ENCODE results near the gene COQ10A.
"Not testable (repeated sequence)": the region's sequence is repeated elsewhere in the genome, so short reads cannot be mapped to it uniquely, and the experiment has no call there.

Gene COQ10A

DNA sequence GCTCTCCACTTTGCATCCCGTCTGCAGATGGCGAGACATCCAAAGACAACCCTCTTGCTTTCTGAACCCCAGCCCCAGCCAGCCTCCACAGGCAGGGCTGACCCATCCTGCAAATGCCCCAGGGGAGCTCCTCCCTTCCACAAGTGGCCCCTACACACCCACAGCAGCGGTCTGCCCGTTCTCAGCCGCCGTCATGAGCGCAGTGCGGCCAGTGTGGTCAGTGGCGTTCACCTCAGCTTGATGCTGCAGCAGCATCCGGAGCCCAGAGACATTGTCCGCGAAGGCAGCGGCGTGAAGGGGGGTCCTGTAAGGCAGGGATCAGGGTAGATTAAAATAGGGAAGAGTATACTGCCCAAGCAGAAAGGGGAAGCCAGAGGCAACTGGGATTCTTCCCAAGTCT lies 22.2 kb upstream of the COQ10A start:
- no peak for DNase-seq

DNA sequence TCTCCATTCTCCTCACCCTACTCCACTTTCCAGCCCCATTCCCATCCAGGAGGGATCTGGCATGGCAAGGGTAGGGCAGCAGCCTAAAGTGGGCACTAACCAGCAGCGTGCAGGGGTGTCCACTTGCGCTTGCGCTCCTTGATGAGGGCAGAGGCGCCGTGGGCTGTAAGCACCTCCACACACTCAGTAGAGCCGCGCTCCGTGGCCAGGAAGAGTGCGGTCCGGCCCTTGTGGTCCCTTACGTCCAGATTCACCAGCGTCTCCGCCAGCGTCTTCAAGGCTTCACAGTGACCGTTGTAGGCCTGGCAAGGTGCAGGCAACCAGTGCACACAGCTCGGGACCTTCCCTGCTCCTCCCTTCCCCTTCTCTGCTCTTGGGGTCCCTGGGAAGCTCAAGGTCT lies 18.8 kb upstream of the COQ10A start:
- DNase-seq: no peak

DNA sequence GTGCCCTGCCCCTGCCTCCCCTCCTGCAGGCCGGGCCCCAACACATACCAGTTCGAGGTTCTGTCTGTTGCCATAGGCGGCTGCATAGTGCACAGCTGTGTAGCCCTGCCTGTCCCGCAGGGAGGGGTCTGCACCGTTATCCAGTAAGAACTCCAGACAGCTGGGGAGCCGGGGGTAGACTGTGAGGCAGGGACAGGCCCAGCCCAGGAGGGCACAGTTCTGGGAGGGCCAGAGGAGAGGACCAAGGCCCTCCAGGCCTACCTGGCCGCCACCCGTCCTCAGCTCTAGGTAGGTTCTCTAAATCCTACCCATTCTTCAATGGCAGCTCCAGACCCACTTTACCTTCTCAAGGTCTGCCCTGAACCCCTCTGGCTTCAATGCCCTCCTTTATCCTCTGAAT lies 18.0 kb upstream of the COQ10A start:
- no peak for DNase-seq

DNA sequence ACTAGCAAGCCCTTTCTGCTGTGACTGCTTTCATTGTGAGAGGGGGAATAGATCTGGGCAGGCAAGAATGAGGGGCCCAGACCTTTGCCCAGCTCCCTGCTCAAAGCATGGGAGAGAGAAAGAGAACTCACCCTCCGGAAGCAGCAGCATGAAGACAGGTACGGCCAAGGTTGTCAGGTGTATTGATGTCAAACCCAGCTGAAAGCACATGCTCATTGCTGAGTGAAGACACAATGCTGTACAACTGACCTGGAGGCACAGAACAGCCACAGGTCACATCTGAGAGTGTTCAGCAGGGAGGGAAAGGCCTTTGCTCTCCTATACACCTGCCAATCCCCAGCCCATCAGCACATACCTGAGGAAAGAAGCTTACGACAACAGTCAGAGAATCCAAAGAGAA lies 14.1 kb upstream of the COQ10A start:
- DNase-seq: no peak

DNA sequence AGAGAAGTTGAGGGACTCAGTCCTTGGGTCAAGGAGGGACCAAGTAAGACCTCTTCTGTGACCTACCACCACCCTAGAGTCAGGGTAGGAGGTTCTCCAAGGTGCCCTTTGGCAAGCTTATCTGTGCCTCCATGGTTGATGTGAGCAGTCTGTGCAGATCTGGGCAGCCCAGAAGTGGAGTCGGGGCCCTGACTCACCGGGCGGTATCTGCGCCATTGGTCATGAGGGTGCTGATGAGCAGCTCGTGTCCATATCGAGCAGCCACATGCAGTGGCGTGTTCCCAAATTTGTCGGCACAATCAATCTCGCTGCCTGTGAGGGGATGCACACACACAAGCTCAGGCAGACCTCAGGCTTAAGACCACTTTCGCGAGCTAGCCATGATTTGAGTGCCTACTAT lies 13.7 kb upstream of the COQ10A start:
- DNase-seq: no peak

DNA sequence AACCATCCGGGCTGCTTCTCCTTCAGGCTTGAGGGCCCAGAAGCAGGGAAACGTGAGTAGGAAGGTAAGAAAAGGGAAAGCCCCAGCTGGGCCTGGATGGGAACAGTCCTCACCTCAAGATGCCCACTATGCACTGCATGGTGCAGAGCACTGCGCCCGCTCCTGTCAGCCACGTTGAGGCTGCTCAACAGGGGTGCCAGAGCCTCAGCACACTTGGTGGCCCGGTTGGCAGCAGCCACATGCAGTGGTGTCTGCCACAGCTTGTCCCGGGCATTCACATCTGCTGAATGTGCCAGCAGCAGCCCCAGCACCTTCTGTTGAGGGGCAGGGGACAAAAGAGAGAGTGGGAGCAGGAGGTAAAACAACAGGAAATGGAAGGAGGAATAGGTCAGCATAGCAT lies 11.1 kb upstream of the COQ10A start:
- DNase-seq: no peak

DNA sequence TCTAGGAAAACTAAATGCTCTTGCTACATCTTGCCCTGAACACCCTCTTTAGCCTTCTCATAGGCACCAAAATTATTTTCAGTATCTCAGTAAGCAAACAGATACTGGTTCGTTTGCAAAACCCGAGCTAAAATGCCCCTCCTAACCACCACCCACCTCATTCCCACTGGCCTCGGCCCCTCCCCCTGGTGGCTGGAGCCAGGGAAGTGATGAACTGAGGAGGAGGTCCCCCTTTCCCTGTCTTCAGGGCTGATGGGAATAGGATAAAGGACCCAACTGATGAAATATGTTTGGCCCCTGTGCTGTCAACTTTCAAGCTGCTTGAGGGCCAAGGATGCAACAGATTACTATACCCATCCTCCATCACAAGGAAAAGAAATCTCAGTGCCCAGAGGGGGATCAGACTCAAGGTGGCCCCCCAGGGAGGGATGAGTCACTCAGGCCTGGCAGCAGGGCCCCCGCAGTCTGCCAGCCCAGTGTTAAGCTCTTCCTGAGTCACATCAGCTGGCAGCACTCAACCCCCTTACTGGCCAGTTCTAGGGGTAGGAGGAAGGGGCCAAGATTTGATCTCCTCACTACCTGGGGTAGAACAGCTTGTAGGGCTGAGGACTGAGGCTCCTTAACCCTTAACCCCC lies 10.3 kb upstream of the COQ10A start:
- DNase-seq: no peak

DNA sequence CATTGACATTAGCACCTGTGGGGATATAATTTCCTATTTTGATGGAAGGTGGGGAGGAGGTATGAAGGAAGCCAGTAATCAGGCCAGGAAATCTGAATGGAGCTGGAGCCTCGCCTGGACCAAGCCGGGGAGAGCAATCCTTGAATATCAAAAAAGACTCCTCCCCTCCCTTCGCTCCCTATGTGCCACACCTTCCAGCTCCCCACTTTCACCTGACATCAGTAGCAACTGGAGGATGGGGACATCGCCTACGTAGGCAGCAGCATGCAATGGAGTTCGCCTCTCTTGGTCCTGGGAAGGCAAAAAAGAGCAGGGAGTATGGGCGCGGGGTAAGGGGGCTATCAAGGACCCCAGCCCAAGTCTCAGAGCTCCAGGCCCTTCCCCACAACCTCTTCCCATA lies 9.7 kb upstream of the COQ10A start:
- no peak for DNase-seq

DNA sequence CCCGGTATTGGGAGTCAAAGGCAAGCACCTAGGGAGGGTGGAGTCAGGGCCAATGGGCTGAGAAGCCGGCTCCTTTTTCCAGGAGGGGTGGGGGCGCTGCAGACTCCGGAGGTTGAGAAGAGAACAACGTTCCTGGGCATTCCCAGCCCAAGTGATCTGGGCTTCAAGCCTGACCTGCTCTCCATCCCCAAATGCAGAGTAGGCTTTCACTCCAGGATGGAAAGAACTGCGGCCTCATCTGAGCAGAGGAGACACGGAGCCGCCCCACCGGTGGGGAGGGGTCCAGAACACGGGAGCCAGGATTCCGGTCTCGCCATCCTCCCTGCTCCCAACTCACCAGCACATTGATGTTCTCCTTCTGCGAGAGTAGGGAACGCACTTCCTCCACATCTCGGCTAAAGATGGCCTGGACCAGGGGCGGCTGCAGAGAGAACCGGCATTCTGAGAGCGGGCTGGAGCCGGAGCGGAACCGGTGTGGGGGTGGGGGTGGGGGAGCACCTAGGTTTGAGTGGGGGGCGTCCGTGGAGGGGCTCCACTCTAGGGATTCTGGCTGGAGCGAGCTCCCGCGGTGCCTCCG lies 9.2 kb upstream of the COQ10A start:
- no peak for DNase-seq

DNA sequence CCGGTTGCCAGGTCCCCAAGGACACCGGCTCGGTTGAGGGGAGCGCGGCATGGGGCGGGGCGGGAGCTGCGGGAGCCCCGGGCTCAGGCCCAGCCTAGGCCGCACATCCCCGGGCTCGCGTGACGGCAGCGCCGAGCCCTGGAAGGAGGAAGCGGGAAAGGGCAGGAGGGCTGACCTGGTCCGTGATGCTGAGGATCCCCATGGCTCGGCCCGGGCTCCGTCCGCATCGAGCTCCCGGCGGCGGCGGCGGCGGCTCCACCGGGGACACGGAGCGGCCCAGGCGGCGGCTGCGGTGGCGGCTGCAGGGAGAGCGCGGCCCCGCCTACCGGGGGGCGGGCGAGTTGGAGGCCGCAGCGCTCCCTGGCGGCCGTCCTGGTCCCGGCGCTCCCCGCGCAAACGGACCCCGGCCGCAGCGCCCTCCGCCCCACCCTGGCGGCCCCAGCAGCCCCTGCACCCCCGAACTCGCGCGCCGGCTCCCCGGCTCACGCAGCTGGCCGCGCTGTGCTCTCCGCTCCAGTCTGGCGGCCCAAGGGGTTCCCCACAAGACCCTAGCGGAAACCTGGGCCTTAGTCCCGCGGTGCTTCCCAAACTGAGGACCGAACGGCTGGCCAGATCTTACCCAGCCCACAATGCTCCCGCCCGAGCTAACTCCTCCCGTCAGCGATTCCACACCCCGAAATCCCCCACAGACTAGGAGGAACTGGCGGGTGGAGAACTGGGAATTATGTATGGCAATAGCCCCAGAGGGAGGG lies 8.5 kb upstream of the COQ10A start, which contains the start of gene ANKRD52:
Gene ANKRD52, minus strand, starts transcription at position 317 of the 752 bp plus-strand sequence. Its CDS starts 115 bp downstream, at position 202.
- peak; percentile 56 for DNase-seq

DNA sequence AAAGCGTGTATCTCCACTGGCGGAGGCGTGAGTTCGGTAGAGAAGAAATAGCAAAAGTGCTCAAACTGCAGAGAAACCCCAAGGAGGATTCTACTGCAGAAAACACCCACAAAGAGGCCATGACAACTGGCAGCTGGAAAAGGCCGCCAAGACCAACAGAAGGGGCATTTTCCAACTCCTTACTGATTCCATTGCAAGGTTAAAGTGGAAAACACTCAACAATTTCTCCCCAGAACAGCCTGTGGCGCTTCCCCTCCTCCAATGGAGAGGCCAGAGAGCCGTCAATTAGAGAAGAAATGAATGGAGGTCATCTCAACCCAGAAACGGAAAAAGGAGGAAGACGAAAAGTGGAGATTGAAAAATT lies 7.9 kb upstream of the COQ10A start:
- no peak for DNase-seq

DNA sequence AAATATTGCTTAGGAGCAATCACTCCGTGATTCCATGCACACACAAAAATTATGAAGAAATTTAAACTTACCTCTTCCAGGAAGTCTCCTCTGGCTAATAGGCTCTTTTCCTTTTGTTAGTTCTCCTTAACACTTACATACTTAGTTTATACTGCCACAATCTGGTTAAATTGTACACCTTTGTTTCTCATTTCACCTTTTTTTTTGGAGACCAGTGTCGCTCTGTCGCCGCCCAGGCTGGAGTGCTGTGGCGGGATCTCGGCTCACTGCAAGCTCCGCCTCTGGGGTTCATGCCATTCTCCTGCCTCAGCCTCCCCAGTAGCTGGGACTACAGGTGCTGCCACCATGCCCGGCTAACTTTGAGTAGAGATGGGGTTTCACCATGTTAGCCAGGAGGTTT lies 6.4 kb upstream of the COQ10A start:
- no peak for DNase-seq

DNA sequence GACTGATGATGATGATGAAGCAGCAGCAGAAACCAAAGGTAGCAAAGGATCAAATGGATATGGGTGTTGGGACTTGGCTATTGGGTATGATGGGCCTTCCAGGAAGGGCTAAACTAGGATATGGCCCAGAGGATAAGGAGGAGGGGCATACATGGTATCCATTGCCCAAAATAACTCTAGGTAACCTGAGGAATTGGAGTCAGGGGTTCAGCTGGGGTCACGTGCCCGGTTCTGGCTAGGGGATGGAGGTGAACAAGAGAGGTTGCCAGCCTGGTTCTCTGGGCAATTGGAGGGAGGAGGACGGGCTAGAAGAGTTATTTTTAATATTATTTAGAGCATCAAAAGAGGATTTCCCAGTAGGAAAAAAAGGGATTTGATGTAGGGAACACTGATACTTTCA lies 5.8 kb upstream of the COQ10A start:
- DNase-seq: no peak

DNA sequence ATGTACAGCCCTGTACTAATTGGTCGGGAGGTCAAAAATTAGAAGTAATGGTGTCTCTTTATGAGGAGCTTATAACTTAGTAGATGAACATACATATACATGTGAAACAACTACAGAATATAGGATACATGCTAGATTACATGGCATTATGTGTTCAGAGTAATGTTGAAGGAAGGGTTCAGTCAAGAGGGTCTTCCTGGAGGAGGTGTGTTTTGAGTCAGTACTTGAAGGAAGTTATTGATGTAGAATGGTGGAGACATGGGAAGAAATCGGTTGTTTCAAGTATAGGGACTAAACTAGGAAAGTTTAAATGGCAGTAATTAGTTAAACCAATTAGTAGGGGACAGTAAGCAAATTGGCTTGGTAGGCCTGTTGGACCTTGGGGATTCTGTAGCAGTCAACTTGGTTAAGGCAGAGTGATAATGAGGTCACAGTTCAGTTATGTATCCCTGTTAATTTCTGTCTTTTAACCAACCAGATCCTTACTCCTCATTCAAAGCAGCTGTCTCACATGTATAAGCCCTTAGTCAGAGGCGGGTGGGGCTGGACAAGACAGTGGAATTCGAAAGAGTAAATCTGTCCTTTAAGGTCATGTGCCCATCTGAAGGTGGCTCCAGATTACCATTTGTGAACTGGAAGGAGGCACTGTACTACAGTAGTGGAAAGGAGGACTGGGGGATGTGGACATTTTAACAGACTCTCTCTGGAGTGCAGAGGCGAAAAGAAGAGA lies 5.1 kb upstream of the COQ10A start:
- no peak for DNase-seq

DNA sequence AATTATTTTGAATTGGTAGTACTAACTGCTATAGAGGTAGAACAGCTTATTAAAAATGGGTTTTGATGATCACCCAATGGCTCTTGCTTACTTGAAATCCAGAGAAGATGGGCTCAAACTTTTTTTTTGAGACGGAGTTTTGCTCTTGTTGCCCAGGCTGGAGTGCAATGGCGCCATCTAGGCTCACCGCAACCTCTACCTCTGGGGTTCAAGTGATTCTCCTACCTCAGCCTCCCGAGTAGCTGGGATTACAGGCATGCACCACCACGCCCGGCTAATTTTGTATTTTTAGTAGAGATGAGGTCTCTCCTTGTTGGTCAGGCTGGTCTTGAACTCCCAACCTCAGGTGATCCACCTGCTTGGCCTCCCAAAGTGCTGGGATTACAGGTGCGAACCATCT lies 3.8 kb upstream of the COQ10A start:
- not testable (repeated sequence) for DNase-seq

DNA sequence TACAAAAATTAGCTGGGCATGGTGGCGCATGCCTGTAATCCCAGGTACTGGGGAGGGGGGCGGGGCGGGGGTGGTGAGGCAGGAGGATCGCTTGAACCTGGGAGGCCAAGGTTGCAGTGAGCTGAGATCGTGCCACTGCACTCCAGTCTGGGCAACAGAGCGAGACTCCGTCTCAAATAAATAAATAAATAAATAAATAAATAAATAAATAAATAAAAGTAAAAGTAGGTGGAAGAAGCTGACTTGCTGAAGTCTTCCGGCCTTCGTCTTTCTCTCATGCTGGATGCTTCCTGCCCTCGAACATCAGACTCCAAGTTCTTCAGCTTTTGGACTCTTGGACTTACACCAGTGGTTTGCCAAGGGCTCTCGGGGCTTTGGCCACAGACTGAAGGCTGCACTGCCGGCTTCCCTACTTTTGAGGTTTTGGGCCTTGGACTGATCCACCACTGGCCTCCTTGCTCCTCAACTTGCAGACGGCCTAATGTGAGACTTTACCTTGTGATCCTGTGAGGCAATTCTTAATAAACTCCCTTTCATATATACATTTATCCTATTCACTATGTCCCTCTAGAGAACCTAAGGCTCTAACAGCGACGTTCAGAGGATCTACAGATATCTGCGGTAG lies 562 bp upstream of the COQ10A start:
- DNase-seq: not testable (repeated sequence)

DNA sequence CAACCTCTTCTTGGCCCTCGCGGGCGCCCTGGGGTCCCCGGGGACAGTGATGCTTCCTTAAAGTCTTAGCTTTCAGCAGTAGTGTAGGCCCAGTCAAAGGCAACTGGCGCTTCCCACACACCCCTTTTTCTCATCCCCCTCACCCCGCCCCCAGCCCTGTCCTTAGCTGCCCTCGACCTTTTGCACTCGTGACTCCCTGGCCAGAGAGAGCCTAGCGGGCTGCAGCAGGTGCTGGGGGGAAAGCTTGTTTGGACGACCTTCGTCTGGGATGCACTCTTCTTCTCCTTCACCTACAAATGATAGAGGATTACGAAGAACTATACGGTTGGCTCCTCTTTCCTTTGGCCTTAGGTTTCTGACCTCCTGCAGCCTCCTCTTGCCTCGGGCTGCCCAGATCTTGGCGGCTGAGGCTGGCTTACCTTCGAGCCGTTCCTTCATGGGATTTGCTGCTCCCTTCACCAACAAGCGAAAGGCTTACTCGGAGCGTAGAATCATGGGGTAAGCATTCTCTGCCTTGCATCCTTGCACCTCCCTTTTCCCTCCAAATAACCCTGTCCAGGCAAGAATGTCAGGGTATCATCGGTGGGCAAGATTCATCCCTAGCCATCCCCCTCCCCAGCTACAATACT lies 815 bp downstream of the COQ10A start:
- DNase-seq: no peak

DNA sequence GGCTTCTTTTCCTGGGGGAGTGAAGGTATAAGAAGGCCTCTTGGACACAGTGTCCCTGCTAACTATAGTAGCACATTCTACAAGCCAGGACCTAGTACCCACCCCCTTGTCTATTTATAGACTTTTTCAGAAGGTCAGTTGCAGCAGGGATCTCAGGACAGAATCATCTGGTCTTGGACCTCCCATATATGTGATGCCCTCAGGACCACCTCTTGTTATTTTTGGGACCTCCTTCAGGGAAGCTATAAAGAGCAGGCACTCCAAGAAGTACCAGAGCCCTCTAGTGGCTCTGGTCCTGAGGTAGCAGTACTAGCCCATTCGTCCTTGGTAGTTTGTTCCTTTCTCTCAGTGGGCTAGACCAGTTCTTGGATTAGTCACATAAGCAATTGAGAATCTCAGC lies 4.3 kb downstream of the COQ10A start:
- DNase-seq: no peak

DNA sequence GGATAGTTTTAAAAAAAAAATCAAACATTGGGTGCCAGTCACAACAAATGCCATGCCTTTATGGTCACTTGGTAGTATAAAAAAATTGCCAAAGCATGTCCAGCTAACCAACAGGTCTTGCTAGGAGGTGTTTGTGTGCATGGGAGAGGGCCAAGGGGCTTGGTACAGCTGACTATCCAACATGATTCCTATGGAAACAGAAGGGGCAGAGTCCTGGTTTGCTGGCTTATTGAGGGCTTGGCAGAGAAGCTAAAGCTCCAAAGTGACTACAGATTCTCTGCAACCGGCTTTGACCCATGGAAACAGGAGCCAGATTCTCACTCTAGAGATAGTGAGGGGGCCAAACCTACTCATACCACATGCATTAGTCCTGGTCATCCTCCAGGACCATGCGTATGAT lies 5.7 kb downstream of the COQ10A start:
- DNase-seq: not testable (repeated sequence)

DNA sequence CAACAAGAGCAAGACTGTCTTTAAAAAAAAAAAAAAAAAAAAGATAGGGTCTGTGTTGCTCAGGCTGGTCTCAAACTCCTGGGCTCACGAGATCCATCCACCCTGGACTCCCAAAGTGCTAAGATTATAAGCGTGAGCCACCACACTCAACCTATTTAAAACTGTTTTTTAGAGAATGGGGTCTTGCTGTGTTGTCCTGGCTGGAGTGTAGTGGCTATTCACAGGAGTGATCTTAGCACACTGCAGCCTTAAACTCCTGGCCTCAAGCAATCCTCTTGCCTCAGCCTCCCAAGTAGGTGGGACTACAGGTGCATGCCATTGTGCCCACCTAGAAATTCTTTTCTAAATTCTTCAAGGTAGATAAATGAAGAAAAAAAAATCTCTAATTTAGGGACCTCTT lies 7.6 kb downstream of the COQ10A start:
- DNase-seq: no peak

DNA sequence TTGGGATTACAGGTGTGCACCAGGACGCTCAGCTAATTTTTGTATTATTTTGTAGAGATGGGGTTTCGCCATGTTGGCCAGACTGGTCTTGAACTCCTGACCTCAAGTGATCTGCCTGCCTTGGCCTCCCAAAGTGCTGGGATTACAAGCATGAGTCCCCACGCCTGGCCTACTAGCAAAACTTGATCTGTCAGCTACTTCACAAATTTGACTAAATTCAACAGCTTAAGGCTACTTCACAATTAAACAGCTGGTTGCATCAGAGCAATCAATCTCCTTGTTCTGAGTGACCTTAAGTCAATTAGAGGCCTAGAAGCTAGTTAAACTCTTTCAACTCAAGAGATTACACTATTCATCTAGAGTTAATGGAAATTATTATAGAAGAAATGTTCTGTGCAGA lies 12.2 kb downstream of the COQ10A start:
- DNase-seq: no peak

DNA sequence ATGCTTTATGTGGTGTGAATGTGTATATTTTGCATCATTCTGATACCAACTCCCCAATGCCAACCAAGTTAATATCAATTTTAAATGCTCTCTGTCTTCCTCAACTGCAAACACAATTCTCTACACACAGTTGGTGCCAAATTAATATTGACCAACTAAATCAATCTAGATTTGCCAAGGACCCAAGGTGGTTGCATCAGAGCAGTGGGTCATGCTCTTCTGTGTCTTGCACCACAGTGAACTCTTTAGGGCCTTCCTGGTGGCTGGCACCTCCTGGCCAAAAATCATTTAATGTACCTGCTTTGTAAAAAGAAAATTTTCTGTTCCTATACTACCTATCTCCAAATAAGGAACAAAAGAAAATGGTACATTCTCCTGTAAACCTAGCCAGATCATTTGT lies 14.1 kb downstream of the COQ10A start:
- no peak for DNase-seq

DNA sequence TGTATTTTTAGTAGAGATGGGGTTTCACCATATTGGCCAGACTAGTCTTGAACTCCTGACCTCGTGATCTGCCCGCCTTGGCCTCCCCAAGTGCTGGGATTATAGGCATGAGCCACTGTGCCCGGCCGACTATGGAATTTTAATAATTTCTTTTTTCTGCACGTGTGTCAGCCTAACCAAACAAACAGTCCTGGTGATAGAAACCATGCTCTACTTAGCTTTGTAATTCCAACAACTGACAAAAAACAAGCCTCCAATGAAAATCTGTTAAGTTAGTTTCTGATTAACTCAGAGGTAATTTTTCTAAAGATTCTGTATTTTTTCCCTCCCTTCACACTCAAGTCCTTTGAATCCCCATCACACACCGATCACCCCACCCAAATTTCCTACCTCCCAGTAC lies 15.3 kb downstream of the COQ10A start:
- no peak for DNase-seq

Data from NCI-H187 treated with DMSO at 0.1 percent for 48 hours (cell line).